ENCODE data around the gene KCNK6.

KCNK6 gene

DNA sequence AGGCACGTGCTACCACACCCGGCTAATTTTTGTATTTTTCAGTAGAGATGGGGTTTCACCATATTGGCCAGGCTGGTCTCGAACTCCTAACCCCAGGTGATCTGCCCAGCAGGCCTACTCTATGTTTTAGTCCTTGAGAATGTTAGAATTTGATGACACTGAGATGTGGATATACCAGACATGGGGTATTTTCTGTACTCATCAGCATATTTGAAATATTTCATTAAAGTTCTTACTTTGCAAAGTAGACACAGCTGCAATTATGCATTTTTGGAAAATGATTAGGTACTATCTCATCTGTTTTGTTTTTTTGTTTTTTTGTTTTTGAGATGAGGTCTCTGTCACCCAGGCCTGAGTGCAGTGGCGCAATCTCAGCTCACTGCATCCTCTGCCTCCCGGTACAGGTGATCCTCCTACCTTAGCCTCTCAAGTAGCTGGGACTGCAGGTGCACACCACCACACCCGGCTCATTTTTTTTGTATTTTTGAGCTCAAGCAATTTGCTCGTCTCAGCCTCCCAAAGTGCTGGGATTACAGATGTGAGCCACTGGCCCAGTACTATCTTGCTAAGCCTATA is 42.6 kb upstream of the KCNK6 start:
- TF ChIP-seq, protein P1, sequence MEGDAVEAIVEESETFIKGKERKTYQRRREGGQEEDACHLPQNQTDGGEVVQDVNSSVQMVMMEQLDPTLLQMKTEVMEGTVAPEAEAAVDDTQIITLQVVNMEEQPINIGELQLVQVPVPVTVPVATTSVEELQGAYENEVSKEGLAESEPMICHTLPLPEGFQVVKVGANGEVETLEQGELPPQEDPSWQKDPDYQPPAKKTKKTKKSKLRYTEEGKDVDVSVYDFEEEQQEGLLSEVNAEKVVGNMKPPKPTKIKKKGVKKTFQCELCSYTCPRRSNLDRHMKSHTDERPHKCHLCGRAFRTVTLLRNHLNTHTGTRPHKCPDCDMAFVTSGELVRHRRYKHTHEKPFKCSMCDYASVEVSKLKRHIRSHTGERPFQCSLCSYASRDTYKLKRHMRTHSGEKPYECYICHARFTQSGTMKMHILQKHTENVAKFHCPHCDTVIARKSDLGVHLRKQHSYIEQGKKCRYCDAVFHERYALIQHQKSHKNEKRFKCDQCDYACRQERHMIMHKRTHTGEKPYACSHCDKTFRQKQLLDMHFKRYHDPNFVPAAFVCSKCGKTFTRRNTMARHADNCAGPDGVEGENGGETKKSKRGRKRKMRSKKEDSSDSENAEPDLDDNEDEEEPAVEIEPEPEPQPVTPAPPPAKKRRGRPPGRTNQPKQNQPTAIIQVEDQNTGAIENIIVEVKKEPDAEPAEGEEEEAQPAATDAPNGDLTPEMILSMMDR (IDR thresholded peaks at IDR 0.05; ENCODE audit: low read length): no peak
- Histone ChIP-seq H3K9me3 (replicated peaks; ENCODE audit: insufficient read depth, low read length) (no peaks in the 10 kb centered on the region), H2AFZ (ENCODE audit: low read length) (no peak overlapping the region), H3K4me1 (ENCODE audit: low read length) (no peaks in the 10 kb centered on the region), H3K79me2 (ENCODE audit: low read length) (no peaks in the 10 kb centered on the region), H4K20me1 (ENCODE audit: insufficient read depth, low read length) (no peaks in the 10 kb centered on the region), H3K4me2 (ENCODE audit: low read depth, low read length) (no peak overlapping the region), H3K36me3 (replicated peaks; ENCODE audit: insufficient read depth, low read length) (no peaks in the 10 kb centered on the region), H3K9me2 (replicated peaks; ENCODE audit: insufficient read depth, low read length) (no peaks in the 10 kb centered on the region), H3K27me3 (replicated peaks; ENCODE audit: insufficient read depth, low read length) (no peaks in the 10 kb centered on the region), H3F3A (ENCODE audit: insufficient read depth, low read length) (no peaks in the 10 kb centered on the region), H3K4me3 (ENCODE audit: low read length) (no peak overlapping the region), H3K27ac (ENCODE audit: low read length) (no peak overlapping the region), H3K9ac (ENCODE audit: low read length) (no peak overlapping the region)
- DNase-seq: no peak

GRCh38 chr19:38277549-38277948 is 42.1 kb upstream of the KCNK6 start:
- Histone ChIP-seq H3K27me3 (replicated peaks; ENCODE audit: insufficient read depth, low read length) (no peaks in the 10 kb centered on the region), H3K4me1 (ENCODE audit: low read length) (no peaks in the 10 kb centered on the region), H3K79me2 (ENCODE audit: low read length) (no peaks in the 10 kb centered on the region), H3K4me2 (ENCODE audit: low read depth, low read length) (no peak overlapping the region), H2AFZ (ENCODE audit: low read length) (no peak overlapping the region), H3F3A (ENCODE audit: insufficient read depth, low read length) (no peaks in the 10 kb centered on the region), H3K27ac (ENCODE audit: low read length) (no peak overlapping the region), H3K4me3 (ENCODE audit: low read length) (no peak overlapping the region), H3K9ac (ENCODE audit: low read length) (no peak overlapping the region), H3K9me3 (replicated peaks; ENCODE audit: insufficient read depth, low read length) (no peaks in the 10 kb centered on the region), H3K36me3 (replicated peaks; ENCODE audit: insufficient read depth, low read length) (no peaks in the 10 kb centered on the region), H4K20me1 (ENCODE audit: insufficient read depth, low read length) (no peaks in the 10 kb centered on the region), H3K9me2 (replicated peaks; ENCODE audit: insufficient read depth, low read length) (no peaks in the 10 kb centered on the region)
- no peak for DNase-seq
- no peak for TF ChIP-seq EZH2 (optimal IDR thresholded peaks at IDR 0.05; ENCODE audit: low read depth, low read length)
- TF ChIP-seq, protein P1 (IDR thresholded peaks at IDR 0.05; ENCODE audit: low read length): no peak
- no peak for TF ChIP-seq EZH2phosphoT487 (IDR thresholded peaks at IDR 0.05; ENCODE audit: low read length)

- H3K27ac ChIP-seq (ENCODE audit: low read length): no peak overlapping the region
- H3K9me2 ChIP-seq (replicated peaks; ENCODE audit: insufficient read depth, low read length): no peaks in the 10 kb centered on the region
- H3K27me3 ChIP-seq (replicated peaks; ENCODE audit: insufficient read depth, low read length): no peaks in the 10 kb centered on the region
- no peaks in the 10 kb centered on the region for H4K20me1 ChIP-seq (ENCODE audit: insufficient read depth, low read length)
- no peaks in the 10 kb centered on the region for H3K79me2 ChIP-seq (ENCODE audit: low read length)
- H3K36me3 ChIP-seq (replicated peaks; ENCODE audit: insufficient read depth, low read length): no peaks in the 10 kb centered on the region
- no peak overlapping the region for H3K4me3 ChIP-seq (ENCODE audit: low read length)
- no peak overlapping the region for H3K4me2 ChIP-seq (ENCODE audit: low read depth, low read length)
- TF ChIP-seq EZH2phosphoT487 (IDR thresholded peaks at IDR 0.05; ENCODE audit: low read length): no peak
- DNase-seq: no peak
- H3K4me1 ChIP-seq (ENCODE audit: low read length): no peaks in the 10 kb centered on the region
- no peak overlapping the region for H3K9ac ChIP-seq (ENCODE audit: low read length)
- no peaks in the 10 kb centered on the region for H3F3A ChIP-seq (ENCODE audit: insufficient read depth, low read length)
- no peak overlapping the region for H2AFZ ChIP-seq (ENCODE audit: low read length)
- no peaks in the 10 kb centered on the region for H3K9me3 ChIP-seq (replicated peaks; ENCODE audit: insufficient read depth, low read length)
Observed at GRCh38 chr19:38277969-38278680, 41.5 kb upstream of the KCNK6 start.

DNA sequence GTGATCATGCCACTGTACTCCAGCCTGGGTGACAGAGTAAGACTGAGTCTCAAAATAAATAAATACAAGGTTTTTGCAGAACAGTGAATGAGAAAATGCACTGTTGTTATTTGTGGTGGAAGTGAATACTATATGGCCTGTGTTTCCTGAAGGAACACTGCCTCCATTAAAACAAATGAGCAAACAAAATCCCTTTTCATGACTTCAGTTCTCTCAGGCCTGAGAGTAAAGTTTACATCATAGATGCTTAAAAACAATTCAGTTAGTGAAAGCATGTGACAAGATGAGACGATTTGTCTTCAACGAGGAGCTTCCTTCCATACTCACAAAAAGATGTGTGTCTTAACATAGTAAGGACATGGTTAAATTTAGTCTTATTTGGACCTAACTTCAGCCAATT is 40.9 kb upstream of the KCNK6 start:
- H3K4me1 ChIP-seq (ENCODE audit: low read length): no peaks in the 10 kb centered on the region

More for the DNA sequence above, 40.9 kb upstream of the KCNK6 start:
- no peak overlapping the region for H2AFZ ChIP-seq (ENCODE audit: low read length)
- DNase-seq: no peak
- H3K9ac ChIP-seq (ENCODE audit: low read length): no peak overlapping the region
- TF ChIP-seq EZH2phosphoT487 (IDR thresholded peaks at IDR 0.05; ENCODE audit: low read length): no peak
- no peak for TF ChIP-seq EZH2 (optimal IDR thresholded peaks at IDR 0.05; ENCODE audit: low read depth, low read length)
- TF ChIP-seq, protein P1 (IDR thresholded peaks at IDR 0.05; ENCODE audit: low read length): no peak
- H3K9me3 ChIP-seq (replicated peaks; ENCODE audit: insufficient read depth, low read length): no peaks in the 10 kb centered on the region
- no peak overlapping the region for H3K4me3 ChIP-seq (ENCODE audit: low read length)
- no peaks in the 10 kb centered on the region for H3K9me2 ChIP-seq (replicated peaks; ENCODE audit: insufficient read depth, low read length)
- no peaks in the 10 kb centered on the region for H3K36me3 ChIP-seq (replicated peaks; ENCODE audit: insufficient read depth, low read length)
- H3F3A ChIP-seq (ENCODE audit: insufficient read depth, low read length): no peaks in the 10 kb centered on the region
- no peak overlapping the region for H3K4me2 ChIP-seq (ENCODE audit: low read depth, low read length)
- H4K20me1 ChIP-seq (ENCODE audit: insufficient read depth, low read length): no peaks in the 10 kb centered on the region
- no peaks in the 10 kb centered on the region for H3K79me2 ChIP-seq (ENCODE audit: low read length)
- H3K27ac ChIP-seq (ENCODE audit: low read length): no peak overlapping the region
- H3K27me3 ChIP-seq (replicated peaks; ENCODE audit: insufficient read depth, low read length): no peaks in the 10 kb centered on the region

Measured in MM.1S (cell line).